ENCODE data around the gene TMEM132A. TPM values are rescaled to one million over a fixed set of nuclear protein-coding genes. Genes with fewer than 3 reads are reported as not detected.
A peak's percentile ranks its signal among the peaks of the same experiment; 100 is the strongest.

Gene TMEM132A
- total RNA-seq, 1 experiment from 2014 or later = 54.4 TPM

DNA sequence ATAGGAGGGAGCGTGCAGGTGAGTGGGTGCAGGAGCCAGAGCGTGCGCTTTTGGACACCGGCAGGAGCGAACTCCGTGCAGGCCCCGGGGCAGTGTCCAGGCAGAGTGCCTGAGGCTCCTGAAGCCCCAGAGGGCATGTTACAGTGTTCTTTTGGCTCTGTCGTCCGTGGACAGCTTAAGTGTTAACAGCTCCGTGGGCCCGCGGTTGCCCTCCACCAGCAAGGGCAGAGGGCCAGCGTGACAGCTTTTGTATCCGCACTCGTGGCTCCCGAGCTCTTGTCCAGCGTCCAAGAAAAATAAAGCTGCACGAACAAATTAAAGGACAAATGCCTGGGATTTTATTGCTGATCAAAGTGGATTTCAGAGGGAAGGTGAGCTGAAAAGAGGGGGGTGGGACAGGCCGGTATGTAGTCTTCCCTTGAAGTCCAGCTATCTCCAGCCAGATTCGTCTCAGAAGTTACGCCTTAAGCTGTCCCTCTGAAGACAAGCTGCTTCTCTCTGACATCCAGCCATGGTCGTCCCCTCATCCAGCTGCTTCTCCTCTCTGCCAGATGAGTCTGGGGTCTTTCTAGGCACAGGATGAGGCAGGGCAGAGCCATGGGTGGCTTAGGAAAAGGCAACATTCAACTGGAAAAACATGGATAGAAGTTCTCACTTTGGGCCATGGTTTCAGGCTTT is 11.3 kb upstream of the TMEM132A start:
- H3K9me2 ChIP-seq (ENCODE audit: insufficient read depth) = no peaks in the 10 kb centered on the region
- H3K9me3 ChIP-seq (ENCODE audit: insufficient read depth, low read depth) = no peaks in the 10 kb centered on the region
- H4K20me1 ChIP-seq (ENCODE audit: insufficient read depth) = no peaks in the 10 kb centered on the region; the same call in 1 of the 2 replicates
- H3K36me3 ChIP-seq (ENCODE audit: low read depth) = no peaks in the 10 kb centered on the region
- ChIA-PET POLR2A (ENCODE audit: unreplicated experiment) (interaction anchor here (0.5 to 0.8 kb wide), 6 partner anchors 41 to 1928 kb away, joined by 3 to 8 read pairs (median 4); no protein-coding TSS in a partner anchor), CTCF (interaction anchor here (0.6 to 1.2 kb wide), 2 partner anchors 12 to 14 kb away, joined by 3 to 6 read pairs; no protein-coding TSS in a partner anchor)
- H3K4me3 ChIP-seq = peak overlapping the region; percentile 78; the same call in 1 of the 2 replicates
- intact Hi-C loops (cut with micrococcal nuclease; ENCODE audit: unreplicated experiment) = no loop called here
- no peak for DNase-seq
- peaks cover 31% of the 10 kb centered on the region for H3K4me1 ChIP-seq (replicated peaks; ENCODE audit: insufficient read depth)
- H3K27ac ChIP-seq = no peak overlapping the region
- TF ChIP-seq EZH2 (IDR thresholded peaks at IDR 0.05; ENCODE audit: low read depth) = no peak
- TF ChIP-seq, protein P1, sequence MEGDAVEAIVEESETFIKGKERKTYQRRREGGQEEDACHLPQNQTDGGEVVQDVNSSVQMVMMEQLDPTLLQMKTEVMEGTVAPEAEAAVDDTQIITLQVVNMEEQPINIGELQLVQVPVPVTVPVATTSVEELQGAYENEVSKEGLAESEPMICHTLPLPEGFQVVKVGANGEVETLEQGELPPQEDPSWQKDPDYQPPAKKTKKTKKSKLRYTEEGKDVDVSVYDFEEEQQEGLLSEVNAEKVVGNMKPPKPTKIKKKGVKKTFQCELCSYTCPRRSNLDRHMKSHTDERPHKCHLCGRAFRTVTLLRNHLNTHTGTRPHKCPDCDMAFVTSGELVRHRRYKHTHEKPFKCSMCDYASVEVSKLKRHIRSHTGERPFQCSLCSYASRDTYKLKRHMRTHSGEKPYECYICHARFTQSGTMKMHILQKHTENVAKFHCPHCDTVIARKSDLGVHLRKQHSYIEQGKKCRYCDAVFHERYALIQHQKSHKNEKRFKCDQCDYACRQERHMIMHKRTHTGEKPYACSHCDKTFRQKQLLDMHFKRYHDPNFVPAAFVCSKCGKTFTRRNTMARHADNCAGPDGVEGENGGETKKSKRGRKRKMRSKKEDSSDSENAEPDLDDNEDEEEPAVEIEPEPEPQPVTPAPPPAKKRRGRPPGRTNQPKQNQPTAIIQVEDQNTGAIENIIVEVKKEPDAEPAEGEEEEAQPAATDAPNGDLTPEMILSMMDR (conservative IDR thresholded peaks at IDR 0.05) = no peak
- H3K27me3 ChIP-seq (ENCODE audit: insufficient read depth, low read depth) = peaks cover 27% of the 10 kb centered on the region; the same call in 1 of the 2 replicates
- BruUV-seq (replicated peaks) = no TSS peak
- H3K4me2 ChIP-seq = peak overlapping the region; percentile 92
- H2AFZ ChIP-seq = peak overlapping the region; percentile 93
- peaks cover 14% of the 10 kb centered on the region for H3F3A ChIP-seq (ENCODE audit: insufficient read depth, low read depth)
- peaks cover 36% of the 10 kb centered on the region for H3K79me2 ChIP-seq (ENCODE audit: low read depth)

- TF ChIP-seq, protein P1 (conservative IDR thresholded peaks at IDR 0.05) = no peak
- TF ChIP-seq EZH2 (IDR thresholded peaks at IDR 0.05; ENCODE audit: low read depth) = no peak
- Histone ChIP-seq H3K4me3 (peak within 1 kb of the TSS; percentile 78), H4K20me1 (ENCODE audit: insufficient read depth) (no peaks in the 10 kb centered on the region; the same call in 1 of the 2 replicates), H3K27me3 (ENCODE audit: insufficient read depth, low read depth) (peaks cover 20% of the 10 kb centered on the region; the same call in 1 of the 2 replicates), H3K36me3 (ENCODE audit: low read depth) (no peaks in the 10 kb centered on the region), H3K79me2 (ENCODE audit: low read depth) (peaks cover 46% of the 10 kb centered on the region), H3F3A (ENCODE audit: insufficient read depth, low read depth) (peaks cover 14% of the 10 kb centered on the region), H3K27ac (peak within 1 kb of the TSS; percentile 62), H3K4me2 (peak within 1 kb of the TSS; percentile 92), H2AFZ (peak within 1 kb of the TSS; percentile 93), H3K9me3 (ENCODE audit: insufficient read depth, low read depth) (no peaks in the 10 kb centered on the region), H3K4me1 (replicated peaks; ENCODE audit: insufficient read depth) (peaks cover 36% of the 10 kb centered on the region), H3K9me2 (ENCODE audit: insufficient read depth) (no peaks in the 10 kb centered on the region)
- CTCF ChIA-PET = interaction anchor here (0.6 to 1.2 kb wide), 2 partner anchors 13 to 15 kb away, joined by 3 to 6 read pairs; no protein-coding TSS in a partner anchor
- intact Hi-C loops (cut with micrococcal nuclease; ENCODE audit: unreplicated experiment) = loop anchor here (2.0 kb wide), 1 partner anchor 273 kb away; no protein-coding TSS in a partner anchor
- BruUV-seq (replicated peaks) = no TSS peak
- POLR2A ChIA-PET (ENCODE audit: unreplicated experiment) = interaction anchor here (0.5 to 0.8 kb wide), 11 partner anchors 24 to 1927 kb away, joined by 3 to 8 read pairs (median 5); no protein-coding TSS in a partner anchor
- peak; percentile 81 to 88 for DNase-seq
These were observed 10.2 kb upstream of the TMEM132A start, which contains the start of gene TMEM109 for GRCh38 chr11:60913793-60914632. TMEM109 (plus strand) TSS chr11:60914158; CDS start chr11:60919694, 5,536 bp downstream.

Measured in PC-9 (cell line).